GM19239 (cell line): ENCODE data around the gene SLC16A2.
A peak's percentile ranks its signal among the peaks of the same experiment; 100 is the strongest.

ENCODE experiments used
- DNase-seq: peaks from one replicate; pipeline ENCODE4 v3.0.0; 2011; ENCODE audit warnings: low spot score; ENCODE audit not compliant: insufficient read length
- FAIRE-seq: peaks from 2 replicates; lab custom pipeline; 2011; peaks lifted over from hg19 to GRCh38; lab: Jason Lieb, UNC

SLC16A2 gene

DNA sequence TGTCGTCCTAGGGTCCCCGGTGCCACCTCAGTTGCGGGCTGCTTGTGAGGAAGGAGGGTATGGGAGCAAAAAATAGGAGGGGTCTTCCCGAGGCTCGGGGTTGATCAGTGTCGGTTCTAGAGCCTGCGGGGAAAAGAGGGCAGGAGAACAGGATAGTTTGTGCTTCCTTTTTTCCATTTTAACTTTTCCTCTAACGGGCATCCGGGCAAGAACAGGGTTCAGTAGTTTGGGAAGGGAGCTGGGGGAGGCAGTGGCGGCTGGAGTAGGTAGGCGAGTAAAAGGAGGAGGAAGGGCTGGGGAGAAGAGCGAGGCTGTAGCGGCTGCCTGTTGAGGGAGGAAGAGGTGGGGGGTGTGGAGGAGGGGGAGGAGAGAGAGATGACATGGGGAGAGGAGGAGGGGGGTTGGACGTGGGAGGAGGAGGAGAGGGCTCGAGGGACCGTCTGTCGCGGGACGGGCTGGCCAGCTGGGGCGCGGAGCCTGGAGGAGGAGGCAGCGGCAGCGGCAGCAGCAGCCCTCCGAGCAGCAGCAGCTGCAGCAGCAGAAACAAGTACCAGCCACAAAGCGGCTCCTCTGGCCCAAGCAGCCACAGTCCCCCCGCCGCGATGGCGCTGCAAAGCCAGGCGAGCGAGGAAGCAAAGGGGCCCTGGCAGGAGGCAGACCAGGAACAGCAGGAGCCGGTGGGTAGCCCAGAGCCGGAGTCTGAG is at the start of gene SLC16A2:
Gene SLC16A2 (plus strand): TSS at position 458 of the 704 bp plus-strand sequence. CDS start 145 bp downstream, at position 603.
- DNase-seq (no peak), FAIRE-seq (peak; percentile 52)

DNA sequence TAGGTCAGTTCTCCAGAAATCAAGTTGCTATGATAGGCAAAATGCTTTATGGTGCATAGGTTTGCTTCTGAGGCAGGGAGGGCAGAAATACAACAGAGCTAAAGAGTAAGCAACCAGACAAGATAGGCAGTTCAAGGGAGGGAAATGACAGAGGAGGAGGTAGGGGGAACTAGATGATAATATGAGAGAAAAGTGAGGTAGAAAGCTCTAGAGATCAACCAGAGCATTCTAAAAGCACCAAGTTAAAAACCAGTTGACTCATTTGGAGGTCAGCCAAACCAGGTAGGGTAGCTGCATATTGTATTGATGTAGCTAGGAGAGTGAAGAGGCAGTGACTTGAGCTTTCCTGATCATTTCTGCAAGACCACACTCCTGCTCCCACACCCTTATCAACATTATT is 49.0 kb upstream of the SLC16A2 start:
- no peak for DNase-seq
- no peak for FAIRE-seq

DNA sequence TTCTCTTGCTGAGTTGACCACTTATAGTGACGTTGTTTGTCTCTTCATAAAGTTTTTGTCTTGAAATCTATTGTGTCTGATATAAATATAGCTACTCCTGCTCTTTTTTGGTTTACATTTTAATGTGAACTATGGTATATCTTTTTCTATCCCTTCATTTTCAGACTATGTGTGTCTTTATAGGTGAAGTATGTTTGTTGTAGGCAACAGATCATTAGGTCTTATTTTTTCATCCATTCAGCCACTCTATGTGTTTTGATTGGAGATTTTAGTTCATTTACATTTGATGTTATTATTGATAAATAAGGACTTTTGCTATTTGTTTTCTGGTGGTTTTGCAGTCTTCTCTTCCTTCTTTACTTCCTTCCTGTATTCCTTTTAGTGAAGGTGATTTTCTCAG is 44.0 kb upstream of the SLC16A2 start:
- DNase-seq, result no peak
- FAIRE-seq, result no peak

DNA sequence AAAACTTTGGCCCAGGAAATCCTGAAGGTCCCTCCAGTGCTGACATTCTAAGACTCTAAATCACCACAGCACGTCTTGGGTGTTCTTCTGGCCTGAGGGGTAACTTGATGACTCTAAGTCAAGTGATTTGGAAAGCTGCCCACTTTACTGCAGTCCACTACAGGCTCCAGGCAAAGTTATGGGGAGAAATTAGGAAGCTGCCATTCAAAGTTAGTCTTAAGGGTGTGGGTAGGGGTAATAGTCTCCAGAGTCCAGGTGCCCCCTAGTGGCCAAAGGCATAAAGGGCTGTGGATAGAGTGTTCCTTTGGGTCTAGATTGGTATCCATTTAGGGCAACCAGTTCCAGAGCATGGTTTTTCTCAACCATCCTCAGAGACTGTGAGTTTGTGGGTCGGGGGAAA is 38.7 kb upstream of the SLC16A2 start:
- peak; percentile 9 for DNase-seq
- FAIRE-seq, result no peak

DNA sequence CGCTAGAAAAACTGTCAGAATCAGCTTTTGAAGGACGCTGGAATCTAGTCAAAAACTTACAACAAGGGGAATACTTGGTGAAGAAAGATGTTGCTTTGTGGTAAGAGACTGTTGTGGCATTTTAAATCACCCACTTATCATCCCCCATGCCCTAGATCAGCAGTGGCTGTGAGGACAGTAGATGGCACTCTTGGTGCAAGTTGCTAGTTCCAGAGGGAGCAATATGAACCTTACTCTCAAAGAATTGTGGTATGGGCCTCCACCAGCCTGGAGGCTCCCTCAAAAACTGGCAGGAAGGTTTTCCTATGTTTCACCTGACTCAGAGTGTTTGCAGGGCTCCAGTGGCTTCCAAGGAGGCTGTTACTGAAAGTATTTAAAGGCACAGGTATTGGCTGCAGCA is 37.7 kb upstream of the SLC16A2 start:
- FAIRE-seq, result no peak
- DNase-seq, result peak; percentile 1

DNA sequence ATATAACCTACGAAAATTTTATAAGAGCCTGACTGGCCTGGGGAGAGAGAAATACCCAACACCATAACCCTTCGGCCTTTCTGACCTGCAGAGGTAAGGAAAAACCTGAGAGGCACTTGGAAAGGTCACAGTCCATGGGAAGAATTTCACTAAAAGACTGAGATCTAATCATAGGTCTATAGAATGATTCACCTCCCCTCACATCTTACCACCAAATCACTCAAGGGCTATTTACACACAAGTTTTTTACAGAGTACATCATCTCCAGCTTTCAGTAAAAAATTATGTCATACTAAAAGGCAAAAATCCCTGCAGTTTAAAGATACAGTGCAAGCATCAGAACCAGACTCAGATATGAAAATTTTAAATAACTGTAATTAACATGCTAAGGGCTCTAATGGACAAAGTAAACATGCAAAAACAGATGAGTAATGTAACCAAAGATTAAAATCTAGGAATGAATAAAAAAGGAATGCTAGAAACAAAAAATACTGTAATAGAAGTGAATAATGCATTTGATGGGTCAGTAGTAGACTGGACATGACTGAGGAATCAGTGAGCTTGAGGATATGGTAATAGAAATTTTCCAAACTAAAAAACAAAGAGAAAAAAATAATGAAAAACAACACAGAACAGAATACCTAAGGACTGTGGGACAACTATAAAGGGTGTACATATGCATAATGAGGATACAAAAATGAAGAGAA is 32.1 kb upstream of the SLC16A2 start:
- no peak for FAIRE-seq
- DNase-seq, result no peak

DNA sequence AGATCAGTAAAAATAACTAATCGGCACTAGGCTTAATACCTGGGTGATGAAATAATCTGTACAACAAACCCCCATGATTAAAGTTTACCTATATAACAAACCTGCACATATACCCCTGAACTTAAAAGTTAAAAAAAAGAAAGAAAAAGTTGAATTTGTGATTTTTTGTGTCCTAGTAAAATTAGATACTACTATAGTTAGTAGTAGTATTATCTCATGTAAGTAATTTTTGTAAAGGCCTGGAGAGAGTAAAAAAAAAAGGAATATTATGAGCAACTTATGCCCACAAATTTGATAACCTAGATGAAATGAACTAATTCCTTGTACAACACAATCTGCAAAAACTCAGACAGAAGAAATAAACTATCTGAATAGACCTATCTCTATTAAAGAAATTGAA is 25.7 kb upstream of the SLC16A2 start:
- no peak for FAIRE-seq
- no peak for DNase-seq

DNA sequence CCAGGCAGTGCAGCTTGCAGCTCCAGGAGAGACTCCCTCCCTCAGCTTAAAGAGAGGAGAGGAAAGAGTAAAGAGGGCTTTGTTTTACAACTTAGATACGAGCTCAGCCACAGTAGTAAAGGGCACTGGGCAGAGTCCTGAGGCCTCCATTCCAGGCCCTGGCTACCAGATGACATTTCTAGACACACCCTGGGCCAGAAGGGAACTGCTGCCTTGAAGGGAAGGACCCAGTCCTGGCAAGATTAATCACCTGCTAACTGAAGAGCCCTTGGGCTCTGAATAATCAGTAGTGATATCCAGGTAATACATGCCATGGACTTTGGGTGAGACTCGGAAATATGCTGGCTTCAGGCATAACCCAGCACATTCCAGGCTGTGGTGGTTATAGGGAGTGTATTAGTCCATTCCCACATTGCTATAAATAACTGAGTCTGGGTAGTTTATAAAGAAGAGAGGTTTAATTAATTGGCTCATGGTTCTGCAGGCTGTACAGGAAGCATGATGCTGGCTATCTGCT is 15.3 kb upstream of the SLC16A2 start:
- DNase-seq (no peak), FAIRE-seq (no peak)

DNA sequence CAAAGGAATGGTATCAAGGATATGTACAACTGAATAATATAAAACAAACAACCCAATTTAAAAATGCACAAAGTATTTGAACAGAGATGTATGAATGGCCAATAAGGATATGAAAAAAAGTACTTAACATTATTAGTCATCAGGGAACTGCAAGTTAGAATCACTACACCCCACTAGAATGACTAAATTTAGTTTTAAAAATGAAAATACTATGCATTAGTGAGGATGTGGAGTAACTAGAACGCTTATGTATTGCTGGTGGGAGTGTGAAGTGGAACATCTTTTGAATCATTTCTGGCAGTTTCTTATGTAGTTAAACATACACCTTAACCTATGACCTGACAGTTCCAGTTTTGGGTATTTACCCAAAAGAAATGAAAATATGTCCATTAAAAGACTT is 13.0 kb upstream of the SLC16A2 start:
- FAIRE-seq, result no peak
- no peak for DNase-seq

DNA sequence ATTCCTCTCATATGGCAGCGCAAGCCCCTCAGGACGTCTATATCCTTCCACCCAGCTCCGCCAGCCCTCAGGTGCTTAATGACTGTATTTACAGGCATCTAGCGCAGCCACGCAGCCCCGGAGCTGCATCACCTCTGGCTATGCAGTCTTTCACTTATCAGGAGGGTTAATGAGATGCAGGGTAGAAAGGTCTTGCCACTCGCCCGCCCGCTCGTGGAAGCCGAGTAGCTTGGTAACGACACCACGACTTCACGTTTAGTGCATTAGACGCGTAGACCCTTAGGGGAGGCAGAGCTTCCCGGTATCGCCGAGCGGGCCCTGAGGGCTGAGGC is 1.5 kb upstream of the SLC16A2 start:
- FAIRE-seq, result no peak

DNA sequence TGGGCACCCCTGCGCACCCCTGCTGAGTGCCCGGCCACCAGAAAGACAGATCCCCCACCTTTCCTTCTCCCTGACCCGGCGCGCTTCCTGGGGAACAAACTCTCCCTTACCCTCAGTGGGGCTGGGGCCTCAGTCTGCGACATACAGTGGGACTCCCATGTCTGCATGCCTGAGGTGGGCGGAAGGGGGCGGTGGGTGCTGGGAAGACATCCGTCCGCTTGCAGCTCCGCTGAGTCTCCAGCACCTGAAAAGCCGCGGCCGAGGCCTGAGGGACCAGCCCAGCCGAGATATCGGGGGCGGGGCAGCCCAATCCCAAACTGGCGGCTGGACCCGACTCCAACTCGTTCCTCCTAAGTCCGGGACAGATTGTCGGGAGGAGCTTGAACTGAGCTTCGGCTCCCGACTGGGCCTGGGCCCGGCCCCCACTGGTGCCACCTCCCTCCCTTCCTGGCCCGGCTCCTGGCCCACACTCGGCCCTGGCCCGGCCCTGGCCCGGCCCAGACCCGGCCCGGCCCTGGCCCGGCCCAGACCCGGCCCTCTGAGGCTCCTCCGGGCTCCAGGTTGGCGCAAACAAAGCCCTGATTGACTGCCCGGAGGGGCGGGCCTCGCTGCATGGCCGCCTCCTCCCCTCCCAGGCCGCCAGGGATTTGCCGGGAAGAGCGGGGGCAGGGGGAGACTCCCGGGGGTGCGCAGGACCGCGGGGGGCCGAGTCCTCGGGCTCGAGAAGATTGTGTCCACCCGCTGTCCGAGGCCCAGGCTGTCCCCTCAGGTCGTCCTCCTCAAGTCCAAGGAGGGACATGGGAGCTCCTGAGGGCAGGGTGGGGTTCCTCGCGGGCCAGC is 877 bp upstream of the SLC16A2 start:
- FAIRE-seq (peak; percentile 64), DNase-seq (no peak)

More for the DNA sequence above, 1.5 kb upstream of the SLC16A2 start:
- no peak for DNase-seq

DNA sequence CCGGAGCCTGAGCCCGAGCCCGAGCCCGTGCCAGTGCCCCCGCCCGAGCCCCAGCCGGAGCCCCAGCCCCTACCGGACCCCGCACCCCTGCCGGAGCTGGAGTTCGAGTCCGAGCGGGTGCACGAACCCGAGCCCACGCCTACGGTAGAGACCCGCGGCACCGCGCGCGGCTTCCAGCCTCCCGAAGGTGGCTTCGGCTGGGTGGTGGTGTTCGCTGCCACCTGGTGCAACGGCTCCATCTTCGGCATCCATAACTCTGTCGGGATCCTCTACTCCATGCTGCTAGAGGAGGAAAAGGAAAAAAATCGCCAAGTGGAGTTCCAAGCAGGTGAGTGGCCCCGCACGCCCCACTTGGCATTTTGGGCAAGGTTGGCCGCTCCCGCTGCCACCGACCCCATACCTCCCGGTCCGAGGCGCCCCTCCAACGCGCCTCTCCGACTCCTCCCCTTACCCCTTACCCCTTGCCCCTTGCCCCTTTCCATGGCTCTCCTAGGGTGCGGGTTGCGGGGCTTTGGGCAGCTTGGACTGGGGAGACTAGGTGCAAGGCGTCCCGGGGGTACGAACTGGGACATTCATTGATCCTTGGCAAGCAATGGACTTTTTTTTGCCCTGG is 553 bp downstream of the SLC16A2 start:
- FAIRE-seq (no peak), DNase-seq (no peak)

DNA sequence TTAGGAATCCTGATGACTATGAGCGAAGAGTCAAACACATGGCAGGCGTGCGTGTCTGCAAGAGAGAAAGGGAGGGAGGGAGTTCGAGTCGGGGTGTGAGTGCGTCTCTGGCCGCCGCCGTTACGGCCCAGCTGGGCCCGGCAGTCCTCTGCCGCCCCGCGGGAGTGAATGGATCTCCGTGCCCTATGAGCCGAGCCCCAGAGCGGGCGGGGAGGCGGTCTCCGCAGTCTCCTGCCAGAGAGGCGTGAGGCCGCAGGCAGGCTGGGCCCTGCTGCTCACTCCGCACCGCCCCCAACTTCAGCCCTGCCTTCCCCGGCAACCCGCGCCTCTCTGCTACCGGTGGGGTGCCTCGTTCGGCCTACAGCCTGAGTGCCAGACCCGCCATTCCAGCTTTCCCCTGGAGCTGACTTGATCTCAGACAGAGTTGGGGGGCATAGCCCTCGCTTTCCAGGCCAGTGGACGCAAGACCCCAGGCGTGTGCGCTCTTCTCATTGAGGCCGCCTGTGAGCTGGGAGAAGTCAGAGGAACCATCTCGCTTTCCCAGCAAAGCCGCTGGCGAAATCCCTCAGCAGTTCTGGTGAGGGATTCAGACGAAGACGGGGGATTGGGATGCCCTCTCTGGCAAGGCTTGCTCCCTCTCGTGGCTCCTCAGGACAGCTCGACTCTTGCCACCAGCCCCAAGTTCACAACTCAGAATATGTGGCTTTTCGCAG is 1.4 kb downstream of the SLC16A2 start:
- FAIRE-seq (no peak), DNase-seq (no peak)

DNA sequence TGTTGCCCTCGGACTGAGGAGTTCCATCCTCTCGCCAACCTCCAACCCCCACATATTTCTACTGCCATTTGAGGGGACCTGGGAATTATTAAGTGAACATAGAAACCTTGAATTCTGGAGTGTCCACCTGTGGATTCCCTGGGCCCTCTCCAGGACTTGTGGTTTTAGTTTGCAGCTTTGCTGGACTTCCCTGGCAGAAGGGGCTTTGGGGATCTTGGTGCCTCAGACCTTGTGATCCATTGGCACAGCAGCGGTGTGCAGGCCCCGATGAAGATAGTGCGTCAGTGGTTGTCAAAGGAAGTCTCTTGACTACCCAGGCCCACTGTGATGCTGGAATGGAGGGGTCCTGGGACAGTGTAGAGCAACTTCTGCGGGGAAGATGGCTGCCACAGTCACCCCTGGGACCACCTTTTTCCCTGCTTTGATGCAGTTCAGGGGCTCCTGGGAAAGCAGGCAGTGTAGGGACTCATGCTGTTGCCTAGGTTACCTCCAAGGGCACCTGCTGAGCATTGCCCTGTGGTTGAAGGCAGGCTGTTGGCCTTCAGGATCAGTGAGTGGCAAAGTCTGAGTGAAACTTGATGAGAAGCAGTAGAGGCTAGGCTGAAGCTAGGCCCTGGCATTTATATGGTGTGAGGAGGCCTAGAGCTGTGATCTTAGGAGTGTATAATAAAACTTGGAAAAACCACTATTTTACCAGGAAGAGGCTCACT is 2.2 kb downstream of the SLC16A2 start:
- no peak for DNase-seq
- no peak for FAIRE-seq

DNA sequence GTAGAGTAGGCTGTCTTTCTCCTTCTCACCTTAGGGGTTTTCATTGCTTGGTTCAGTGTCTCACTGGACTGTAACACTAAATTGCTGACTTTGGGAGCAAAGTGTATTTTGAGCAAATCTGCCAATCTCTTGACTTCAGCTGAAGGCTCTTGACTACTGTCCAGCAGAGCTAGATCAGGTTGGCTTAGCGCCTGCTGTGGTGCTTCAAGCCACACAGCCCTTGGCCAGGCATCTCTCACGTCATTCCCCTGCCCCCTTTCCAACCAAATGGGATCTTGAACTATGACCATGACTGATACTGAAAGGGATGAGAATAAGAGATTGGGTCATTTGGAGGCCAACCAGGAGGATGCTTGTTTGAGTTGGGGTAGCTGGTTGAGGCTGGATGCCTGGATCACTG is 4.8 kb downstream of the SLC16A2 start:
- no peak for FAIRE-seq

DNA sequence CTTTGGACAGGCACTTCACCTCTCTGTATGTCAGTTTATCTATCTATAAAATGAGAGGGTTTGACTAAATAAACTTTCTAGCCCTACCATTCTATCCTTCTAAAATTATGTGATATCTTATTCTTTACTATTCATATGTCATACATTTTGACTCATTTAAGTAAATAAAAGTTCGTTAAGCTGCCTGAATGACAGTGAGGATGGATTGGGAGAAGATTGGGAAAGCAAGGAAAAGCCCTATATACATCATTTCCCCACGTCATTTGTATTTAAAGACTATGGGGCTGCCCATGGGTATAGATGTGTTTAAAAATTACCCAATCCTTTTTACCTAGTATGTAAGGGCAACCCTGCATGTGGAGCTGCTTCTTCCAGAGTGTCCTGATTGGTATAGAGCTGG is 5.3 kb downstream of the SLC16A2 start:
- DNase-seq (no peak), FAIRE-seq (no peak)

More for the DNA sequence above, 4.8 kb downstream of the SLC16A2 start:
- no peak for DNase-seq

DNA sequence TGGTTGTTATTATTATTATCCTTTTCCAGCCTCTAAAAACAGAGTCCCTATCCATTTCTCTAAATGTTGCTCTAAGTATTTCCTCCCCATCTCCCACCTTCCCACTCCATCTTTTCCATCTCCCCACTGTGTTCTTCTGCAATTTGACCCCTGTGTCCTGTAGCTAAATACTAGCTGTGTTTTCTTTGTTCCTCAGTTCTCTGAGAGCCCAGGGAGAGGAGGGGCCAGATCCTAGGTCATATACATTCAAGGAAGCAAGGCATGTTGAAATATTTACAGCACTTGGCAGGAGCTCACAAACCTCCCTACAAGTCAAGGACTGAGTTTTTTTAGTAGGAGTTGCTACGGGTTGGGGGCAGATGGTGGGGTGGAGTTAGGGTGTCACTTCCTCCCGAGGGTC is 10.5 kb downstream of the SLC16A2 start:
- DNase-seq (no peak), FAIRE-seq (no peak)

DNA sequence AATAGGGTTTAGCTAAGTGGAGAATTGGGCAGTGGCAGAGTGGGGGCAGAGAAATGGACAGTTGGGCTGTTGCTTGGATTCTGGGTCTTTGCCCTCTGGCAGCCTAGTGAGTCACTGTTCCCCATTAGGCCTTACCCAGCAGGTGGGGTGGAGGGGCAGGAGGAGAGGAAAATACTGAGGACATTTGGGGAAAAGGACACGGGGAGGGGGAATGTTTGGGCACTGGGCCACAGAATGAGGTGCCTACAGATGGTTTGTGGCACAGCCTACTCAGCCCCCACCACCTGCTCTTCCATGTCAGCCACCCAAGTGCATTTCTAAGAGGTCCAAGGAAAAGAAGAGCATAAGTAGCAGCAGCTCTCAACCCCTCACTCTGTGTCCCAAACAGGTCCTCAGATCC is 13.0 kb downstream of the SLC16A2 start:
- FAIRE-seq (no peak), DNase-seq (no peak)

DNA sequence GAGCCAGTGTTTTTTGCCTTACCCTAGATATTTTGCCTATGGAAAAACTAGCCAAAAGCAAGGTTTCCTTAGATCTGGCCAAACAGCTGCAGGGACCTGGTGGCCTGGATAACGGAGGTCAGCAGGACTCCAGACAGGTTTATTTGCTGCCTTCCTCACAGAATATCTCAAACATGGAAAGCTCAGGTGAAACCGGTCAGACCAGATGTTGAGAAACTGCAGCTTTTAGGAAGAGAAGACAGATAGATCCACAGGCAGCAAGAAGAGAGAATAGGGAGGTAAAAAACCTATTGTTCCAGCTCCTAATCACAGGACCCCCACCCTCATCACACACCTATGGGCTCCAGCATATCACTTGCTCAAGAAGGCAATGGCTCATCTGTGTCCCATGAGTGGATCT is 16.2 kb downstream of the SLC16A2 start:
- FAIRE-seq (no peak), DNase-seq (no peak)
